NCI-H2081 (cell line): ENCODE measurements around the gene GNA12.
A peak's percentile ranks its signal among the peaks of the same experiment; 100 is the strongest.

Source experiments
- DNase-seq, 2 experiments: peaks; one replicate each; lab custom pipeline; 2025; lab: John Stamatoyannopoulos, UW

The GNA12 gene

DNA sequence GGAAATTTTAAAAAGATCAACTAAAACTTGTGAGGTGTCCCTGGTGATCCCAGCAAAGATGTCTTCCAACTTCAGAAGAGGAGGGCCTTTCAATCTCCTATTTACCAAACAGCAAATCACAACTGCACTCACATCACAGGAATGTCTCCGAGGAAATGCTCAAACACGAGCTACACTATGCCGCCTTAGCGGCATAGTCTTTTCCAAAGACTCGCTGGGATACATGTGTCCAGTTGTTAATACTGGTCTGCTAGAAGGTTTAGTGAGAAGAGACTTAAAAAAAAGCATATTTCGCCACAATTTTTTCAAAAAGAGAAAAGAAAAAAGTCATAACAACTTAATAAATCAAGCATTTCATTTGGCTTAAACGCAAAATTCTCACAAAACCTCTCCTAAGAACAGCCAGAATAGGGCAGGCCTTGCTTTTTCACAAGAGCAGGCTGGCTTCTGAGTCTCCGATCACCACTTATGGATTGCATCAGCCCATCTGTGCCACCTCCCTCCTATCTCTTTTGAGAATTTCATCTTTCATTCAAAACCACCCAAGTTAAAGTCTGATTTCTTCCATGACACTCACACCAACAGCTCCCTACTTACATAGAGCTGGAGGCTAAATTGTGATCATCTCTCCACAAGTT lies 66.1 kb downstream of the GNA12 start:
- no peak for DNase-seq

DNA sequence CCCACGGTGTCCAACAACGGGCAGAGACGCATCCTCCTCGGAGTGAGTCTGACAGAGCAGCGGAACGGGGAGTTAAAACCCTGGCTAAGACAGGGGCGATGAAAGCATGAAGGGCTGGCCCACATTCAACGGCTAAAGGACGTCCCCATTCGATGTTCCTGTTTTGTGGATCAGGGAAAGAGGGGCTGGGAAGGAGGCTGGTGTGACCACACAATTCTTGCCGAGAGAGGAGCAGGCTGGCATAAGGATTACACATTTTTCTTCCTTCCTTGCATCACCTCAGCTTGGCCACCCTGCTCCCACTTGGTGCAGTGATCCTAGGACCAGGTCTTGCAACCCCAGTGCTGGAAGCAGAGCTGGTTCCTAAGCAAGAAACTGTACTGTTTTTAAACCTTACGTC lies 67.7 kb downstream of the GNA12 start:
- DNase-seq = no peak

DNA sequence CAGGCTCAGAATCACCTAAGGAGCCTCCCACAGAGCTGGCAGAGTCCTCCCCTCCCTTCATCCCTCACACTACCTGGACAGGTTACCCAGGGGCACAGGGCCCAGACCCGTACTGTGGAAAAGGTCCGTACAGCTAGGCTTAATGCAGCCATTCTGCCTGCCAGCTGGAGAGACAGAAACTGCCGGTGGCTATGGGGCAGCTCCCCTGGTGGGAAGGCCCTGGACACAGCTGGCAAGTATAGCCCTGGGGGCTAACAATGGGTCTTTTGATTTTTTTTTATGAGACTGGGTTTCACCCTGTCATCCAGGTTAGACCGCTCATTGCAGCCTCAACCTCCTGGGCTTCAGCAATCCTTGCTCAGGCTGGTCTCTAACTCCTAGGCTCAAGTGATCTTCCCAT lies 68.3 kb downstream of the GNA12 start:
- no peak for DNase-seq

DNA sequence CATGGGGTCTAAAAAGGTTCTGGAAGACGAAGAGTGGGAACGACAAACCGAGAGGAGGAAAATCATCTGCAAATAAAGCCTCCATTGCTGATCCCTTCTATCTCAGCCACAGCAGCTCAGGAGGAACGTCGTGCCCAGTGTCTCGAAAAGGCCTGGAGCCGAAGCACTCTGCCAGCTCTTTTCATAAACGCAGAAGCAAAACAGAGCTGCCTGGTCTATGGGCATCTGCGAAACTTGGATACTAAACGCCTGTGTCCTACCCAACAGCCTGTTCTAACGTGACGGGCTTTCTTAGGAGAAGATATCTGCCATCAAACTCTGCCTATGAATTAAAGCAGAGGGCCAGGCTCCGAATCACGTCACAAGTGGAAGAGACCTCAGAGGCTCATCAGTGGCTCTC lies 68.7 kb downstream of the GNA12 start:
- DNase-seq = no peak

DNA sequence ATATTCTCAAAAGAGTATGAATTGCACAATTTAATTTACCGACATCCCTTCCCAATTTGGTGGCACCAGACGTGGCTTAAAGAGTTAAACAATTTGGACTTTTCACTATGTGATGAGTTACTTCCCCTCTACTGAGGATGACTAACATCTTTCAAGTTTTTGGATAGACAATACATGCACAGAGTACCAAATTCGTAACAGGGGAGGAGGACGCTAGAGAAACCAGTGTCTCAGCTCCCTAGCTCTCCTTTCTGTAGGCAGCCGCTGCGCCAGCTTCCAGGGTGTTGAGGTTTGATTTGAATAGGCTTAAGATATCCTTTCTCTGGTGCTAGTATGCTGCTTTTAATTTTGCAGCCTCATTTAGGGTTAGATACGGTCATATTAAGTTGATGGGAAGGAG lies 69.2 kb downstream of the GNA12 start:
- DNase-seq = no peak

DNA sequence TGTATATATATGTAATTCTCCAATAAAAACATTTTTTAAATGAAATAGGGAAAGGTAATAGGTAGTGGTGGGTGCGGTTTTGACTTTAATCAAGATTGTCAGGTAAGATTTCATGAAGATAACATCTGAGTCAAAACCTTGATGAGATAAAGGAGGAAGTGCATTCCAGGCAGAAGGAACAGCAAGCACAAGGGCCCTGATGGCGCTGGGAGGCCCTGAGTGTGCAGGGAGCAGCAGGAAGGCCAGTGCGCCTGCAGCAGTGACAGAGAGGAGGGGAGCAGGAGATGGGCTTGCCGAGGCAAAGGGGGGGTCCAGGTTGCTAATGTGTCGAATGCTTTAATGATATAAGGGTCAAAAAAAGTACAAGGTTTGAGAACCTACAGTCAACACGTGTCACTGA lies 69.8 kb downstream of the GNA12 start:
- no peak for DNase-seq

DNA sequence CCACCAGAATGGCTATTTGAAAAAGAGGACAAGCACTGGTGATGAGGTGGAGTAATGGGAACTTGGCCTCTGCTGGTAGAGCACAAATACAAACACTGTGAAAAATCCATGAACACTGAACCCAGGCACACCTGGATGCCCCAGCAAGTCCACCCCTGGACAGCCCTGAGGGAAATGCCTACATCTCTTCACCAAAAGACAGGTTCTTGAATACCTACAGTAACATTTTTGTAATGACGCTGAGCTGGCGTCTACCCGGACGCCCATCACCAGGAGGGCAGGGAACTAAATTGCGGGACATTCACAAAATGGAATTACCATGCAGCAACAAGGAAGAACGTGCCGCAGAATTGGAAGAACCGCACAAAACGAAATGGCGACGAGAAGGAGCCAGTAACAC lies 70.5 kb downstream of the GNA12 start:
- no peak for DNase-seq

DNA sequence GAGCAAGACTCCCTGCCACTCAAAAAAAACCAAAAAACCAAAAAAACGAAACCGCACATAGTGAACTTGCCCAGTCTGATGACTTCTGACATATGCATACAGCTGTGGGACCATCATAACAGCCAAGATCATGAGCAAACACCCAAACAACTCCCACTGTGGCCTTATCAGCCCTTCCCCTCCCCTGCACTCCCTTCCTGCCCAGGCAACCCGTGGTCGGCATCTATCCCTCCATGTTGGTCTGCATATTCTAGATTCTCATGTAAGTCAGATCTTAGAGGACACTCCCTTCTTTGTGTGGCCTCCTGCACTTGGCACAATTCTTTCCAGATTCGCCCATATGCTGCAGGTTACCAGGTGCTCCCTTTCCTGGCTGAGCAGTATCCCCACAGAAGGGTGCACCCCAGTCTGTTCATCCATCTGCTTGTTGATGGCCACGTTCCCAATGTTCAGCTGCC lies 72.8 kb downstream of the GNA12 start:
- no peak for DNase-seq

DNA sequence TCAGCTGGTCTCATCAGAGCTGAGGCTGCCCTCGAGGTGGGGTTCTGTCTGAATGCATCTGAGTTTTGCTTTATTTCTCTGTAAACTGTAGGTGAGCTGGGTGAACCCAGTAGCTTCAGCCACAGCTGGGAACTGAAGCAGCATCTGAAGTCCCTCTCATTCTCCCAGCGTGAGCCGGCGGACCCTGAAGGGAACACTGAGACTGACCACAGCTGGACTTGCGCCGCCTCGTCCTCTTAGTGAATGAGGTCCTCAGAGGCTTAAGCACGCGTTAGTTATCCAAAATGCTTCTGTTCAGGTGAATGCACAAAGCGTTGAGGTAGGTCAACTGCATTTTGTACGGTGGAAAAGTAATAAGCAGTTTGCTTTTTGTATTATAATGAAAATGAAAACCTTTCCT lies 79.5 kb downstream of the GNA12 start:
- DNase-seq = no peak

DNA sequence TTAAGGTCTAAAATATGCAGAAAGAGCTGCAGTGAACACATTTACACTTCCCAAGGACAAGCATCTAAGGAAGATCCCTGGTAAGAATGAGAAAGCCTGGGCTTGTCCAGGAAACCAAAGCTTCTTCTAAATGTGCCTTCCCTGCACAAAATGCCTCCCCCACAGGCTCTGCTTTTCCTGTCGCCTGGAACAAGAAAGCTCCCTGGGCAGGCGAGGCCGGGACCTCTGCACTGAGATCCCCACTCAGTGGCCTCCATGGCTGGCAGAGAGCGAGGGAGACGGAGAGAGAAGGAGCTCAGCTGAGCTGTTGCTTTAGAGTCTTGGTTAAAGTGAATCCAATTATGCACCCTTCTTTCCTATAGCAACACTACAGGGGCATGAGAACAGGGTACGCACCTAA lies 80.5 kb downstream of the GNA12 start:
- DNase-seq = no peak

DNA sequence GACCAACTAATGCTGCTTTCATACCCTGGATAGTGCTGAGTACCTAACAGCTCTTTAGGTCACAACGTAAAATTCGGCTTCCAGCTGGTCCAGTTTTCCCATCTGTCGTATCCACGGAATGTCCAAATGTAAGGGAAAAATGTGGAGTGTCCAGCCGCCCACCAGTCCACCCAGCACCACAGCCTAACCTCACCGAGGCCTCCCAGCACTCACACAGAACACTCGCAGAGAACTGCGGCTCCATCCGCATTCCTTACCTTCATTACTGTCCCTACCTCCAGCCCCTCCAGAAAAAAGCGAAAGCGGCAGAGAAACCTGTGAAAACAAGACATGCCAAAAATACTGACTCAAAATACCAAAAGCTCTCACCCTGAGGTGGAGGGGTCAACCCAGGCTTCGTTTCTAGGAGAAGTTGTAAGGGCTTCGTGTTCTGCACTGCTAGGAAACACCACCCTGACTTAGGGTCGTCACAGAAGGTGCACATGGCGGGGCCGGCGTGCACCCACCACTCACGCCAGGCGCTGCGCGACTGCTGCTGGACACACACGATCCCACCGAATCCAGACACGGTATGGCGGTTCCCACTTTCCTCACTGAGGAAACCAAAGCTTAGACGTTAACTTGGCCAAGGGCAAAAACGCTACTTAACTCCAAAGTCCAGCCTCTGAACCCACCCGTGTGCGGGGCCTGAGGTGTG lies 82.2 kb downstream of the GNA12 start:
- no peak for DNase-seq

DNA sequence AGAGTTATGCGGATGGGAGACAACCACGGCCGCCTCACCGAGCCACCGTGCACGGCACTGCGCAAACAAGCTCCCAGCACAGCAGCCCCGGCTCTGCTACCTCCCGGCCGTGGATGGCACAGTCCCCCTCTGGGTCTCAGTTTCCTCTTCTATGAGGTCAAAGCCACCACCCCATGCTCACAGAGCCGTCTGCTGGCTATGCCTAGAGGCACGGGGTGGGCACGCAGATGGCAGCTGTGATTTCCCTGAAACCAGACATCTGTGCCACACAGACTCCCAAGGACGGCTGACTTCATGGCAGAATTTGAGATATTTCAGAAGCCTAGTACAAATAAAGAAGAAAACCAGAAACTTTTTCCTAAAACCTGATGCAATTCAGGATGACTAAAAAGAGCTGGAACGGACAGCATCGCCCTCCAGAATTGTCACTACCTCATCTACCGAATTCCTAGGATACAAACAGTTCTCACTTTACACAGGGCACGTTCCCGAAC lies 82.9 kb downstream of the GNA12 start:
- no peak for DNase-seq

DNA sequence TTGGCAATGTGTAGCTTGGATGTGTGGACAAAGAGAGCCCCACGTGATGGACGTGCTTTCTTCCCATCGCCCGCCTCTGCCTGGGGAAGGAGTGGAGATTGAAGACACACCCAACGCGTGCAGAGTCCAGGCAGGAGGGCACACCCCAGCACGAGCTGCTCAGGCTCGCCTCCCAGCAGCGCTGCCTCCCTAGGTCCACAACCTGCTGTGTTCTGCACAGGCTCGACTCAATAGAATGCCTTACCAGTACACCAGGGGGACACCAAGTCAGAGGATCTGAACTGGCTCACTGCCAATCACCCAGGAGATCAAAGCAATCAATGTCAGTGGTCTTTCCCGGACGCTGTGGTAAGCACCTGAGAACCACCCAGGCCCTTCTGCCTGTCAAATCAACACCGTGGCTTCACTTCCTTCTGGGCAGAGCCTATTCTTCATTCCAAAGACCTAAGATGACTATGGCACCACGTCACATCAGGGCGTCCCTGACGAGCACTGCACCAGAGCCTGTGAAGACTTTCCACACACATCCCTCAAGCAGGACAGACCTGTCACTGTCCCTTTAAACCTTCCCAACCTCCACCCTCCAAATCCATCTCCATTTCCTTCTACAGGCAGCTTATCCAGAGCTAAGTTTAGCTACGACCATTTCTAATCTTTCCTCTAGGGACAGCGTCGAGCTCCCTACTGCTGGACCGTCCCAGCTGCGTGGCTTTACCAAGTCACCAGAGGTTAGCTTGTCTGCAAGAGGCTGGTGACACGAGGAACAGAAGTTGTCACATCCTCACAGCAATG lies 83.8 kb downstream of the GNA12 start:
- no peak for DNase-seq

DNA sequence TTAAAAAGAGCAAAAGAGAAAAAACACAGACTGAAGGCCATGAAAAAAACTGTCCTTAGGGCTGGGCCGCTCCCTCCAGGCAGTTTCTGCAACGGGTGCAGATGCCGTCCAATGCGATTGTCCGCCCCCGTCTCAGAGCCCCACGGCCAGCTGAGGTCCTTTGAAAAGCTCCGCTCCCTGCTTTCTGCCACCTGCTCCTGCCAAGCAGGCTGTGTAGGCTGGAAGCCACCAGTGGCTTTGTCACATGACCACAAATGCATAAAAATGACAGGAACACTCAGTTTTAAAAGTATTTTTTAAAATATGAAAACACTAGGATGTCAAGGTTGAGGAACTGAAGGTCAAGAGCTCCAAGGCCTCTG lies 84.4 kb downstream of the GNA12 start:
- peak; percentile 5 to 18 for DNase-seq

DNA sequence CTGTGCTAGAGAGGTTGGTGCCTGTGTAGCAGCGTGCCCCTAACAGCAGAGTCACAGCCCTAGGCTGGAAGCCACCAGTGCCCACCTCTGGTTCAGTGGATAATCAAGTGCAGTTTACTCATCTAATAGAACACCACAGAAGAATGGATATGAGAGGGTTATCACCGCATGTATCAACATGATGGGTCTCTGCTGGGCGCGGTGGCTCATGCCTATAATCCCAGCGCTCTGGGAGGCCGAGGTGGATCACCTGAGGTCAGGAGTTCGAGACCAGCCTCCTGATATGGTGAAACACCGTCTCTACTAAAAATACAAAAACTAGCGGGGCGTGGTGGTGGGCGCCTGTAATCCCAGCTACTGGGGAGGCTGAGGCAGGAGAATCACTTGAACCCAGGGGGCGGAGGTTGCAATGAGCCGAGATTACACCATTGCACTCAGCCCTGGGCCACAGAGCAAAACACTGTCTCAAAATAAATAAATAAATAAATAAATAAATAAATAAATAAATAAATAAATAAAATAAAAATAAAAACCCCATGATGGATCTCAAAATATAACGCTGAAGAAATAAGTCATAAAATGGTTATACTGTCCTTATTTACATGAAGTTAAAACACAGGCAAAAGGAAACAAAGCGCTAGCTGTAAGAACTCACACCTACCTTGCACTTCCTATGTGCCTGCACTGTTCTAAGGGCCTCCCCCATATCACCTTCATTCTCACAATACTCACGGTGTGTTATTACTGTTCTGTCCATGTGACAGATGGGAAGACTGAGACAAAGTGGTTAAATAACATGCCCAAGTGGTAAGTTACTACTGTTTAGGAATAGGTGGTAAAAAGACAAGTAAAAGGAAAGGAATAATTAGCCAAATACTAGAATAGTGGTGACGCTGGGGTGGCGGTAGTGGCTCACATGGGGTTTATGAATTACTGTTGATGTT lies 85.2 kb downstream of the GNA12 start:
- DNase-seq = no peak

DNA sequence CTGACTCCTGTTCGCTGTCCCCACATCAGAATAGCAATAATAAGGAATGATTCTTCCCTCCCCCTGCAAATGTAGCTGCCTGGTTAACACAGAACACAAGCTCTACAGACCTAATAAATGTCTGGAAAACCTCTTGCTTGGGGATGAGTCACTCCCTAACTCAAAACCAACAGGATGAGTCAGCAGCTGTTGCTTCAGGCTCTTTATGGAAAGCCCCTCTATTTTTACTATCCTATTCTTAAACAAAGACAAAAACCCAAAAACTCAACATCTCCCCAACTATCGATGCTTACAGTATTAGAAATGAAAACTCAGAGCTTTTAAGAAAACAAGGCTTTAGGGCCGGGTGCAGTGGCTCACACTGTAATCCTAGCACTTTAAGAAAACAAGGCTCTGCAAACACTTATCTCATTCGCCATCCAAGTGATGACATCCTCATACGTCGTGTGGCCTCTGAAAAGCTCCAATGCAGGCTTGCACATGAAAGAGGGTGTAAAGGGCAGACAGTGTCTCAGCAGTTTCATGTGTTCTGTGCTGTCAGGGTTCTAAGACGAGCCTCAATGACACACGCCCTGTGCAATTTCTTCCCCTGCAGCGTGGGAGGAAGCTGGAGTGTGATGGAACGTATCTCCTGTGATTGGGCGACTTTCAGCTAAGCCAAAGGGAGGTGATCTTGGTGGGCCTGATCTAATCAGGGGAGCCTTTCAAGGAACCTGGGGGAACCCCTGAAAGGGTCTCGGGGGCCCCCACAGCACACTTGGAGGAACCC lies 86.0 kb downstream of the GNA12 start:
- DNase-seq = no peak

DNA sequence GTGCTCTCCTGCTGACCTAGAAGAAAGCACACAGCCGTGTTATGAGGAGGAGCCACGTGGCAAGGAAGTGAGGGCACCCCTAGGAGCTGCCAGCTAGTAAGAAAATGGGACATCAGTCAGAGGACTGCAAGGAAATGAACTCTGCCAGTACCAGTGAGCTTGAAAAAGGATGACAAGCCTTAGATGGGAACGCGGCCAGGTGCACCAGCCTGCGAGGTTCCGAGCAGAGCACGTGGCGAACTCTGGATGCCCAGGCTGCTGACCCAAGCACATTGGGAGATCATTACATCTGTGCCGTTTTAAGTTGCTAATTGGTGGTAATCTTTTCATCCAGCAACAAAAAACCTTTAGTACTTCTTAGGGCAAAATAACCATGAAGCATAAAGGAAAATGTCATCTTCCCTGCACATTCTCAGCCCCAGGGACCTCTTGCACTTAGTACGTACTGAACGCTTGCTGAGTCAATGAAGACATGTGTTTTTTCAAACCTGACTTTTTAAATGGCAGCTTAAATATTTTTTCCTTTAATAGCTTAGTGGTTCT lies 86.7 kb downstream of the GNA12 start:
- no peak for DNase-seq

DNA sequence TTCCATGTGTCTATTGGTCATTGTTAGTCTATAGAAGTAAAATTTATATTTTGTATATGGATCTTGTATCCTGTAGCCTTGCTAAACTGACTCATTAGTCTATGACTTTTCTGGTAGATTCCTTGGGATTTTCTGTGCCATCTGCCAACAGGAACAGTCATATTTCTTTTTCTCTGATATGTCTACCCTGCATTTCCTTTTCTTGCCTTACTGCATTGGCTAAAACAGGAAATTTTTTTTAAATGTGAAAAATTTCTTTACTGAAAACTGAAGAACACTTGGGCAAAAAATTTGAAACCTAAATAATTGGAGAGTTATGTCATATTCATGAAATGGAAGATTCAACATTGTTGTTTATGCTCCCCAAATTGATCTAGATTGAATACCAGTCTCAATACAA lies 88.6 kb downstream of the GNA12 start:
- no peak for DNase-seq

DNA sequence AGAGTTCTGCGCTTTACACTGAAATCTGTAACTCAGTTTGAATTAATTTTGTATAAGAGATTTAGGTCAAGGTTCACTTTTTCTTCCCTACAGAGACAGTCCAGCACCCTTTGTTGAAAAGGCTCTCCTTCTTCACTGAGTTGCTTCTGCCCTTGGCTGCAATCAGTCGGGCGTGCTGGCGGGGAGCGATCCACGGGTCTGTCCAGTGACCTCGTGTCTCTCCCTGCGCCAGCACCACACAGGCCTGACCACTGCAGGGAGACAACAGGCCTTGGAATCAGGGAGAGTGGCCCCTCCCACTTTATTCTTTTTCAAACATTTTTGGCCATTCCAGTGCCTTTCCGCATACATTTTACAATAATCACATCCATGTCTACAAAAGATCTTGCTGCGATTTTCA lies 89.2 kb downstream of the GNA12 start:
- DNase-seq = no peak

DNA sequence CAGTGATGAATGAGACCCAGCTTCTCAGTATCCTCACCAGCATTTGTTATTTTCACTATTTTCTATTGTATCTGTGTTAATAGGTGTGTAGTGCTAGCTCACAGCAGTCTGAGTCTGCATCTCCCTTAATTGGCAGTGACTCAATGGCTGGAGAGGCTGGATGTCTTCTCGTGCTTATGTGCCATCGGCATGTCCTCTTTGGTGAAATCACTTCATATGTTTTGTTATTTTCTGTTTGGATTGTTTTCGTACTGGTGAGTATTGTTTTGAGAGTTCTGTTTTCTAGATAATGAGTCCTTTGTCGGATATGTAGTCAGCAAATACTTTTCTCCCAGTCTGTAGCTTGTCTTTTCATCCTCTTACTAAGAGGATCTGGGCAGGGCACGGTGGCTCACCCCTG lies 90.0 kb downstream of the GNA12 start:
- no peak for DNase-seq

DNA sequence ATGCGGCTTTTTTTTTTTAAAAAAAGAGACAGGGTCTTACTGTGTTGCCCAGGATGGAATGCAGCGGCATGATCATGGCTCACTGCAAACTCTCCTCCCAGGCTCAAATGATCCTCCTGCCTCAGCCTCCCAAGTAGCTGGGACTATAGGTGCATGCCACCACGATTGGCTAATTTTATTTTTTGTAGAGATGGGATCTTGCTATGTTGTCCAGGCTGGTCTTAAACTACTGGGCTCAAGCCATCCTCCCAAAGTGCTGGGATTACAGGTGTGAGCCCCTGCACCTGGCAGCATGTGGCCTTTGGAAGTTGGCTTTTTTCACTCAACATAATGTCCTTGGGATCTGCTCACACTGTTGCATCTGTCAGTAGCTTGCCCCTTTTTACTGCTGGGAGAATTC lies 91.0 kb downstream of the GNA12 start:
- no peak for DNase-seq
